ENCODE measurements around the gene SPSB1.
"Not testable (repeated sequence)": the region's sequence is repeated elsewhere in the genome, so short reads cannot be mapped to it uniquely, and the experiment has no call there.

SPSB1 gene

DNA sequence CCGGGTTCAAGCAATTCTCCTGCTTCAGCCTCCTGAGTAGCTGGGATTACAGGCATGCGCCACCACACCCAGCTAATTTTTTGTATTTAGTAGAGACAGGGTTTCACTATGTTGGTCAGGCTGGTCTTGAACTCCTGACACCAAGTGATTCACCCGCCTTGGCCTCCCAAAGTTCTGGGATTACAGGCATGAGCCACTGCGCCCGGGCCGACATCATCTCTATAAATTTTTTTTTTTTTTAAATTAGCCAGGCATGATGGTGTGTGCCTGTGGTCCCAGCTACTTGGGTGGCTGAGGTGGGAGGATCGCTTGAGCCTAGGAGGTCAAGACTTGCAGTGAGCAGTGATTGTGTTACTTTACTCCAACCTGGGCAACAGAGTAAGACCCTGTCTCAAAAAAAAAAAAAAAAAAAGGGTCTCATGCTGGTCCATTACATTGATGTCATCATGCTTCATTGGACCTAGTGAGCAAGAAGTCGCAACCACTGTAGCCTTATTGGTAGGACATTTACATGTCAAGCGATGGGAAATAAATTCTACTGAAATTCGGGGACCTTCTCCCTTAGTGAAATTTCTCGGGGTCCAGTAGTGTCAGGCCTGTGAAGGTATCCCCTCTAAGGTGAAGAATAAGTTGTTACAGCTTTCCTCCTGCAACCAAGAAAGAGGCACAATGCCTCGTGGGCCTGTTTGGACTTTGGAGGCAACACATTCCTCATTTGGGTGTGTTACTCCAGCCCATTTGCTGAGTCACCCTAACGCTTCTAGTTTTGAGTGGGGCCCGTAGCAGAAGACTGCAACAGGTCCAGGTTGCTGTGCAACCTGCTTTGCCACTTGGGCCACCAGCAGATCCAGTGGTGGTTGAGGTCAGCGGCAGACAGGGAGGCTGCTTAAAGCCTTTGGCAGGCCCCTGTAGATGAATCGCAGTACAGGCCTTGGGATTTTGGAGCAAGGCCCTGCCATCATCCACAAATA, 7.2 kb downstream of the SPSB1 start:
- not testable (repeated sequence) for H3K36me3 Mint-ChIP-seq; ATAC-seq; DNase-seq (ENCODE audit: low spot score in 2 of 2); H3K4me3 Mint-ChIP-seq; H3K9me3 Mint-ChIP-seq; H3K27ac Mint-ChIP-seq
- peaks cover 19% of the 10 kb centered on the region for H3K4me1 Mint-ChIP-seq

DNA sequence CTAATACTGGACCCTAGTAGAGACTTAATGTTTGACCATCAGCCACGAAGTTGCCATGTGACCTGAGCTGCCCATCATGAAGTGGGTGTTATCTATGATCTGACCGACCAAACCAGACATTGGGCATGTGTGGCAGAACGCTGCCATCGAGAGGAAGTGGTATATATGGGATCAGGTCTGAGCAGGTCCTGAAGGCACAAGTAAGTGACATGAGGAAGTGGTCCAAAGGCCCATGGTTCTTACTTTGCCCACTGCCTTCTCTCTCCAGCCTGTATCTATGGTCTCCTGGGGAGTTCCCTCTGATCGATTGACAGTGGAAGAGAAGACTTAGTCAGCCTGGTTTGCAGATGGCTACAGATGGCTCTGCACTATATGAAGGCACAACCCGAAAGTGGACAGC, 7.9 kb downstream of the SPSB1 start:
- H3K4me3 Mint-ChIP-seq, result no peak overlapping the region
- peaks cover 25% of the 10 kb centered on the region for H3K4me1 Mint-ChIP-seq
- no peak overlapping the region for H3K27ac Mint-ChIP-seq
- ATAC-seq (no peak), DNase-seq (ENCODE audit: low spot score in 2 of 2) (no peak)
- no peaks in the 10 kb centered on the region for H3K36me3 Mint-ChIP-seq
- H3K9me3 Mint-ChIP-seq, result no peaks in the 10 kb centered on the region

DNA sequence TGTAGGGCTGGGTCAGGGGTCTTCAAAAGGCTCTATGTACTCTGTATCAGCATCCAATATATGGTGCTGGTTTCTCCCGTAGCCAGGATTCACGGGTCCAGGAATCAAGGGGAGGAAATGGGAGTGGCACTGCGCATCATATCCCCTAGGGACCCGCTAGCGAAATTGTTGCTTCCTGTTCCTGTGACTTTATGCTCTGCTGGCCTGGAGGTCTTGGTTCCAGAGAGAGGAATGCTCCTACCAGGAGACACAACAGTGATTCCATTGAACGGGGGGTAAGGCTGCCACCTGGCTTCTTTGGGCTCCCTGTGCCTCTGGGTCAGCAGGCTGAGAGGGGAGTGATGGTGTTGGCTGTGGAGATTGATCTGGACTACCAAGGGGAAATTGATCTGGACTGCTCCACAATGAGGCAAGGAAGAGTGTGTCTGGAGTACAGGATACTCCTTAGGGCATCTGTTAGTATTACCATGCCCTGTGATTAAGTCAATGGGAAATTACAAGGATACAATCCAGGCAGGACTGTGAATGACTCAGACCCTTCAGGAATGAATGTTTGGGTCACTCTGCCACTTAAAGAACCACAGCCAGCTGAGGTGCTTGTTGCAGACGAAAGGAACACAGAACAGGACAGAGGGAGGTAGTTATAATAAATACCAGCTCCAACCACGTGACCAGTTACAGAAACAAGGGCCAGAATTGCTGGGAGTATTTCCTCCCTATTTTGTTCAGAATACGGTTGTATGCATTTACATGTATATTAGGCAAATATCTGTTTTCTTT, 10.2 kb downstream of the SPSB1 start:
- no peaks in the 10 kb centered on the region for H3K36me3 Mint-ChIP-seq
- no peak for ATAC-seq
- no peaks in the 10 kb centered on the region for H3K9me3 Mint-ChIP-seq
- no peak for DNase-seq (ENCODE audit: low spot score in 2 of 2)
- no peak overlapping the region for H3K27ac Mint-ChIP-seq
- H3K4me3 Mint-ChIP-seq, result no peak overlapping the region
- peaks cover 24% of the 10 kb centered on the region for H3K4me1 Mint-ChIP-seq

- no peak overlapping the region for H3K27ac Mint-ChIP-seq
- H3K36me3 Mint-ChIP-seq, result no peaks in the 10 kb centered on the region
Measured at GRCh38 chr1:9303916-9304315, 11.2 kb downstream of the SPSB1 start.

DNA sequence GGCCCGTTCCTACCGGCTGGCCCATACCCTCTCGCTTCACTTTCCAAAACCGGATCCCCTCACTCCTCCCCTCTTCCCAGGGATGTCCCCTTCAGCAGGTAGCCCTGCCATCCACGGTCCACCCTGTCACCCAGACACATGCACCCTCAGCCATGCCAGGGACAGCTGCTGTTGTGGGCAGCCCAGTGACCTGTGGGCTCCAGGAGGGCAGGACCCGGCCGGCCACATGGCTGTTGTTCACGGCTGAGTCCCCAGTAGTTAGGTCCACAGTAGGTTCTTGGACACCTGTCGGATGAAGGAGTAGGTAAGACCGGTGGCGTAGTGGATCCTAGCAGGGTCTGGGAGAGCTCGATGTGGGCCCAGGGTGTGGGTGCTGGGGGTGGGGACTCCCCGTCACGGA, 12.5 kb downstream of the SPSB1 start:
- no peaks in the 10 kb centered on the region for H3K9me3 Mint-ChIP-seq
- H3K4me3 Mint-ChIP-seq, result no peak overlapping the region

More at GRCh38 chr1:9303916-9304315, 11.2 kb downstream of the SPSB1 start:
- ATAC-seq, result no peak
- no peak for DNase-seq (ENCODE audit: low spot score in 2 of 2)
- Mint-ChIP-seq H3K4me1 (peaks cover 27% of the 10 kb centered on the region), H3K9me3 (no peaks in the 10 kb centered on the region), H3K4me3 (no peak overlapping the region)

DNA sequence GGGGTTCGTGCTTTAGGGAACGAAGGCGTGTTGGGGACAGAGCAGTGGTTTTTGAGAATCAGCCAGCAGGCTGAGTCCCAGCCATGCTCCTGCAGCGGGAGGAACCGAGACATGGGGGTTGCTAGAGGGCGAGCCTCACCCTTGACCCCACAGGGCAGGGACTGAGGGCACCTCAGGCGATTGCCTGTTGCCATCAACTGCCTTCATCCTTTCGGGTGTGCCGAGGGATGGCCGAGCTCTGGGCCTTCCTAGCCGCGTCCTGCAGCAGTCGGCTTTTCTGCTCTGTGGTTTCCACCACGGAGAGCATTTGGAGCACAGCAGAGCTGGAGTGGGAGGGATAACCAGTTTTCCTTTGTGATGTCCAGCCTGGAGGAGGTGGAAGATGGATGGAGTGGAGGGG, 13.3 kb downstream of the SPSB1 start:
- DNase-seq (ENCODE audit: low spot score in 2 of 2), result no peak
- no peaks in the 10 kb centered on the region for H3K36me3 Mint-ChIP-seq
- no peaks in the 10 kb centered on the region for H3K9me3 Mint-ChIP-seq
- no peak overlapping the region for H3K4me3 Mint-ChIP-seq
- no peak overlapping the region for H3K27ac Mint-ChIP-seq
- H3K4me1 Mint-ChIP-seq, result peaks cover 20% of the 10 kb centered on the region
- ATAC-seq, result no peak

More for the DNA sequence above, 12.5 kb downstream of the SPSB1 start:
- no peak for ATAC-seq
- Mint-ChIP-seq H3K4me1 (peaks cover 28% of the 10 kb centered on the region), H3K36me3 (no peaks in the 10 kb centered on the region), H3K27ac (peak overlapping the region; percentile 23)
- no peak for DNase-seq (ENCODE audit: low spot score in 2 of 2)

DNA sequence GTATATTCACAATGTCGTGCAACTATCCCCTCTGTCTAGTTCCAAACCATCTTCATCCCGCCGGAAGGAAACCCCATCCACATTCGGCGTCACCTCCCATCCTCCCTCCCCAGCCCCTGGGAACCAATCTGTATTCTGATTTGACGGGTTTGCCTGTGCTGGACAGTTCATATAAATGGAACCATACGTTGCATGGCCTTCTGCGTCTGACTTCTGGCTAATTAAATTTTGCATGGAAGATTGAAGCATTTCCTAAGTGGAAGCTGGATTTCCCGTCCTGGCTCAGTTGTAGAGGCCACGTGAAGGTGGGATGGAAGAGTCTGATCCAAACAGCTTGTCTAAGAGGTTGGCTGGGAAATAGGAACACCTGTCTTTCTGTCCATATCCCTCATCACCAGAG, 14.6 kb downstream of the SPSB1 start:
- Mint-ChIP-seq H3K4me3 (no peak overlapping the region), H3K9me3 (no peaks in the 10 kb centered on the region), H3K36me3 (no peaks in the 10 kb centered on the region), H3K27ac (no peak overlapping the region), H3K4me1 (peaks cover 20% of the 10 kb centered on the region)
- DNase-seq (ENCODE audit: low spot score in 2 of 2), result no peak
- ATAC-seq, result no peak

GRCh38 chr1:9308236-9308785, 15.6 kb downstream of the SPSB1 start:
- no peak for DNase-seq (ENCODE audit: low spot score in 2 of 2)
- Mint-ChIP-seq H3K27ac (no peak overlapping the region), H3K9me3 (no peaks in the 10 kb centered on the region), H3K36me3 (no peaks in the 10 kb centered on the region), H3K4me1 (peaks cover 15% of the 10 kb centered on the region), H3K4me3 (no peak overlapping the region)
- no peak for ATAC-seq

GRCh38 chr1:9309080-9309479, 16.4 kb downstream of the SPSB1 start:
- no peak overlapping the region for H3K4me3 Mint-ChIP-seq
- no peak for DNase-seq (ENCODE audit: low spot score in 2 of 2)
- peaks cover 15% of the 10 kb centered on the region for H3K4me1 Mint-ChIP-seq
- ATAC-seq, result no peak
- no peaks in the 10 kb centered on the region for H3K9me3 Mint-ChIP-seq
- no peak overlapping the region for H3K27ac Mint-ChIP-seq
- no peaks in the 10 kb centered on the region for H3K36me3 Mint-ChIP-seq

DNA sequence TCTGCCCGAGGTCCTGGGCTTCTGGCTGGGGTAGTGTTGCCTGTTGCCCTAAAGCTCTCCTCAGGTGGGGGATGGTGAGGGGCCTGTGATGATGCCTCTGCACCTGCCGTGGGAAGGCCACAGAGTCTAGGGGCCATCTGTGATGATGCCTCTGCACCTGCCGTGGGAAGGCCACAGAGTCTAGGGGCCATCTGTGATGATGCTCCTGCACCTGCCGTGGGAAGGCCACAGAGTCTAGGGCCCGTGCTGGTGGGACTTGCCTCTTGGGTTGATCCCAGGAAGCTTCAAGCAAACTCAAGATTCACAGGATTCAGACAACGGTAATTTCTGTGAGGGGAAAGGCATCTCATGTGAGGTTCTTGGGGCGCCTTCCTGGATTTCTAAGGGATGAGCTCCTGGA, 17.3 kb downstream of the SPSB1 start:
- no peak for ATAC-seq
- Mint-ChIP-seq H3K4me3 (no peak overlapping the region), H3K36me3 (no peaks in the 10 kb centered on the region), H3K9me3 (no peaks in the 10 kb centered on the region), H3K4me1 (peaks cover 24% of the 10 kb centered on the region), H3K27ac (no peak overlapping the region)
- no peak for DNase-seq (ENCODE audit: low spot score in 2 of 2)

- H3K4me3 Mint-ChIP-seq, result no peak overlapping the region
- ATAC-seq, result no peak
- H3K4me1 Mint-ChIP-seq, result peaks cover 25% of the 10 kb centered on the region
- no peaks in the 10 kb centered on the region for H3K9me3 Mint-ChIP-seq
- H3K27ac Mint-ChIP-seq, result no peak overlapping the region
- no peak for DNase-seq (ENCODE audit: low spot score in 2 of 2)
- peaks cover 4% of the 10 kb centered on the region for H3K36me3 Mint-ChIP-seq
Measured at GRCh38 chr1:9311029-9311428, 18.3 kb downstream of the SPSB1 start.

GRCh38 chr1:9311479-9311878, 18.8 kb downstream of the SPSB1 start:
- Mint-ChIP-seq H3K4me1 (peaks cover 29% of the 10 kb centered on the region), H3K9me3 (no peaks in the 10 kb centered on the region), H3K27ac (no peak overlapping the region), H3K4me3 (no peak overlapping the region), H3K36me3 (peaks cover 4% of the 10 kb centered on the region)
- DNase-seq (ENCODE audit: low spot score in 2 of 2) (no peak), ATAC-seq (no peak)

DNA sequence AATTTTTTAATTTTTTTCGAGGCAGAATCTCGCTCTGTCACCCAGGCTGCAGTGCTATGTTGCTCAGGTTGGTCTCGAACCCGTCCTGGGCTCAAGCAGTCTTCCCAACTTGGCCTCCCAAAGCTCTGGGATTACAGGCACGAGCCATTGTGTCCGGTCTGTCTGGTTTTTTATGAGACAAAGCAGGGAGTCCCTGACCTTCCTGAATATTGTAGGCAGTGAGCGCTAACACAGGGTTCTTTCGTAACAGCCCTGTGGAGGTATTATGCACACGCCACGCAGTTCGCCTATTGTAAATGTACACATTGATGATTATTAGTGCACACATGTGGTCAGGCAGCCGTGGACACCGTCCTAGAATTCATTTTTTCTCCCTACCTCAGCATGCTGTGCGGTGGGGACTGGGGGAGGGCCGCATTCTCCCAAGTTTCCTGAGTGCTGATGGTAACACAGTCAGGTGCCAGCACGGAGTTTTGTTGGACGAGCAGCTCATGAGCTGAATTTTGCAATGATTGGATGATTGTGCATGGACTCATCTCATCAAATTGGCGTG, 19.6 kb downstream of the SPSB1 start:
- Mint-ChIP-seq H3K36me3 (peaks cover 4% of the 10 kb centered on the region), H3K4me3 (no peak overlapping the region), H3K27ac (no peak overlapping the region), H3K9me3 (no peaks in the 10 kb centered on the region), H3K4me1 (peaks cover 36% of the 10 kb centered on the region)
- ATAC-seq, result no peak
- DNase-seq (ENCODE audit: low spot score in 2 of 2), result no peak

- peaks cover 42% of the 10 kb centered on the region for H3K4me1 Mint-ChIP-seq
- no peak for ATAC-seq
- no peaks in the 10 kb centered on the region for H3K9me3 Mint-ChIP-seq
- H3K27ac Mint-ChIP-seq, result no peak overlapping the region
- peaks cover 4% of the 10 kb centered on the region for H3K36me3 Mint-ChIP-seq
- no peak for DNase-seq (ENCODE audit: low spot score in 2 of 2)
- no peak overlapping the region for H3K4me3 Mint-ChIP-seq
Measured at GRCh38 chr1:9313576-9313975, 20.9 kb downstream of the SPSB1 start.

DNA sequence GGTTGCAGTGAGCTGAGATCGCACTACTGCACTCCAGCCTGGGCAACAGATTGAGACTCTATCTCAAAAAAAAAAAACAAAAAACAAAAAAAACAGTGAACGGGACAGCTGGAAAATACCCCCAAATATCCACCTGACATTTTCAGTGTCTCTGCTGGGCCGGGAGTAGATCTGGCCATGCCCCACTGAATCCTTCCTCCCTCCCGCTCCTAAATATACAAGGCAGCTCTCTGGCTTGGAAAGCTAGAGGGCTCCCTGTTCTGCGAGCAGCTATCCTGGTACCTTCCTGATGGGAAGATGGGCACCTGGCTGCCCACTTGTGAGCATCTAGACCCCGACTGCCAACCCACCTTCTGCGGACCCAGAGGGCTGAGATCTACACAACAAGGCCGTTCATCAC, 21.4 kb downstream of the SPSB1 start:
- no peak for DNase-seq (ENCODE audit: low spot score in 2 of 2)
- H3K27ac Mint-ChIP-seq, result no peak overlapping the region
- peaks cover 4% of the 10 kb centered on the region for H3K36me3 Mint-ChIP-seq
- no peak for ATAC-seq
- no peak overlapping the region for H3K4me3 Mint-ChIP-seq
- H3K4me1 Mint-ChIP-seq, result peaks cover 37% of the 10 kb centered on the region
- H3K9me3 Mint-ChIP-seq, result no peaks in the 10 kb centered on the region
